T-helper 1 cell treated with Interleukin-12 subunit alpha and Interleukin-12 subunit beta and Interleukin-4 antibody, amounts not matched to agents 30 ng/mL and 1 ng/mL, for 36 hours (primary cell): Measurements from ENCODE around the gene LRP1B. TPM values are rescaled to one million over a fixed set of nuclear protein-coding genes. Genes with fewer than 3 reads are reported as not detected.

Experiments used
- intact Hi-C: fragments of 100-400 bp; cut with micrococcal nuclease; formaldehyde crosslinking; loops from one replicate; pipeline ENCODE4 v1.15.1; 2024
- total RNA-seq: library from RNA; stranded (reverse); gene quantifications from 2 replicates; pipeline ENCODE4 v1.2.3, GENCODE V29; 2022

The LRP1B gene
- total RNA-seq, 1 donor from 2014 or later = not detected

- intact Hi-C loops = no loop called here
These were observed 674.9 kb downstream of the LRP1B start for GRCh38 chr2:141455877-141456276.

GRCh38 chr2:141455211-141455826 is 675.5 kb downstream of the LRP1B start:
- intact Hi-C loops = no loop called here

- intact Hi-C loops = no loop called here
These were observed 690.7 kb downstream of the LRP1B start for GRCh38 chr2:141440072-141440635.

- intact Hi-C loops = no loop called here
These were observed 691.3 kb downstream of the LRP1B start for GRCh38 chr2:141439524-141439923.

GRCh38 chr2:141438536-141438935 is 692.3 kb downstream of the LRP1B start:
- intact Hi-C loops = no loop called here

GRCh38 chr2:141437521-141437920 is 693.3 kb downstream of the LRP1B start:
- intact Hi-C loops = no loop called here

- intact Hi-C loops = no loop called here
These were observed 707.7 kb downstream of the LRP1B start for GRCh38 chr2:141423124-141423523.

GRCh38 chr2:141417246-141417797 is 713.5 kb downstream of the LRP1B start:
- intact Hi-C loops = no loop called here

- intact Hi-C loops = no loop called here
These were observed 719.4 kb downstream of the LRP1B start for GRCh38 chr2:141411419-141411818.

GRCh38 chr2:141399270-141399669 is 731.5 kb downstream of the LRP1B start:
- intact Hi-C loops = no loop called here

GRCh38 chr2:141393214-141393545 is 737.6 kb downstream of the LRP1B start:
- intact Hi-C loops = no loop called here

GRCh38 chr2:141392517-141393213 is 738.2 kb downstream of the LRP1B start:
- intact Hi-C loops = no loop called here

GRCh38 chr2:141386168-141386567 is 744.6 kb downstream of the LRP1B start:
- intact Hi-C loops = no loop called here

- intact Hi-C loops = no loop called here
These were observed 746.1 kb downstream of the LRP1B start for GRCh38 chr2:141384676-141385075.

- intact Hi-C loops = no loop called here
These were observed 748.9 kb downstream of the LRP1B start for GRCh38 chr2:141381946-141382345.

- intact Hi-C loops = no loop called here
These were observed 750.5 kb downstream of the LRP1B start for GRCh38 chr2:141380008-141380979.

- intact Hi-C loops = no loop called here
These were observed 766.0 kb downstream of the LRP1B start for GRCh38 chr2:141364821-141365220.

GRCh38 chr2:141362311-141362710 is 768.5 kb downstream of the LRP1B start:
- intact Hi-C loops = no loop called here

- intact Hi-C loops = no loop called here
These were observed 782.3 kb downstream of the LRP1B start for GRCh38 chr2:141348481-141348880.

- intact Hi-C loops = no loop called here
These were observed 789.4 kb downstream of the LRP1B start for GRCh38 chr2:141341444-141341843.

GRCh38 chr2:141331127-141331526 is 799.7 kb downstream of the LRP1B start:
- intact Hi-C loops = no loop called here
